IMR-90 (cell line): ENCODE results near the gene TULP4. TPM values are rescaled to one million over a fixed set of nuclear protein-coding genes. Genes with fewer than 3 reads are reported as not detected.

ENCODE experiments used
- ATAC-seq: fragments of 200-7000 bp; cut with Tn5 transposase; 2 replicates; pipeline ENCODE4 v1.9.1; 2020; ENCODE audit warnings: low read depth, mild to moderate bottlenecking, moderate library complexity
- BruUV-seq: library from RNA; stranded (reverse); fragments of 400-500 nt; replicated peaks from 2 replicates; lab custom pipeline; 2021; lab: Mats Ljungman, UMichigan
- CTCF ChIA-PET: fragments of 300-600 bp; formaldehyde crosslinking; extraction: SDS; loops from one replicate; lab custom pipeline; 2021; ENCODE audit warnings: antibody characterized with exemption; lab: Yijun Ruan, JAX
- POLR2A ChIA-PET: fragments of 300-600 bp; sonication (Branson Sonifier 250); formaldehyde crosslinking; loops from one replicate; lab custom pipeline; 2022; ENCODE audit warnings: antibody characterized with exemption; ENCODE audit not compliant: unreplicated experiment; lab: Charles Lee
- DNase-seq: peaks from one replicate; pipeline ENCODE4 v3.0.0; 2013
- H2AFZ ChIP-seq: replicated peaks from 2 replicates; pipeline ENCODE3; 2013; ENCODE audit warnings: low read length, mild to moderate bottlenecking; ENCODE audit not compliant: poor library complexity
- H2AK5ac ChIP-seq: 2 replicates; pipeline ENCODE4 v1.6.1; 2013; ENCODE audit warnings: low read depth, low read length, inconsistent platforms
- H2AK9ac ChIP-seq: replicated peaks from 2 replicates; pipeline ENCODE3; 2013; ENCODE audit warnings: mild to moderate bottlenecking, low read depth, low read length, moderate library complexity; ENCODE audit not compliant: poor library complexity
- H2BK120ac ChIP-seq: 2 replicates; pipeline ENCODE4 v1.6.1; 2013; ENCODE audit warnings: low read depth, low read length, inconsistent platforms
- H2BK15ac ChIP-seq: 3 replicates; pipeline ENCODE4 v1.6.1; 2013; ENCODE audit warnings: low read depth, low read length, inconsistent platforms
- H2BK20ac ChIP-seq: 2 replicates; pipeline ENCODE4 v1.6.1; 2013; ENCODE audit warnings: low read depth, mild to moderate bottlenecking, inconsistent platforms, low read length, moderate library complexity
- H2BK5ac ChIP-seq: 2 replicates; pipeline ENCODE4 v1.6.1; 2013; ENCODE audit warnings: mild to moderate bottlenecking, low read depth, low read length, inconsistent platforms; ENCODE audit not compliant: poor library complexity, severe bottlenecking
- H3K14ac ChIP-seq: replicated peaks from 2 replicates; pipeline ENCODE4 v1.6.1; 2013; ENCODE audit warnings: low read depth, low read length, inconsistent platforms
- H3K18ac ChIP-seq: 2 replicates; pipeline ENCODE4 v1.6.1; 2013; ENCODE audit warnings: low read depth, low read length, control low read depth
- H3K23ac ChIP-seq: 2 replicates; pipeline ENCODE4 v1.6.1; 2013; ENCODE audit warnings: low read depth, low read length, inconsistent platforms
- H3K27ac ChIP-seq: 2 replicates; pipeline ENCODE4 v1.5.1; 2013; ENCODE audit warnings: mild to moderate bottlenecking, control low read depth, low read length; ENCODE audit not compliant: insufficient read depth
- H3K27me3 ChIP-seq: 2 replicates; pipeline ENCODE4 v1.6.1; 2013; ENCODE audit warnings: low read length; ENCODE audit not compliant: control insufficient read depth, insufficient read depth
- H3K36me3 ChIP-seq: 2 replicates; pipeline ENCODE4 v1.6.1; 2013; ENCODE audit warnings: low read length, mixed read lengths; ENCODE audit not compliant: control insufficient read depth, insufficient read depth
- H3K4ac ChIP-seq: 2 replicates; pipeline ENCODE4 v1.6.1; 2013; ENCODE audit warnings: low read depth, low read length, inconsistent platforms
- H3K4me1 ChIP-seq: 2 replicates; pipeline ENCODE4 v1.6.1; 2013; ENCODE audit warnings: low read length, mixed read lengths; ENCODE audit not compliant: control insufficient read depth, insufficient read depth
- H3K4me2 ChIP-seq: 2 replicates; pipeline ENCODE4 v1.6.1; 2013; ENCODE audit warnings: low read depth, mild to moderate bottlenecking, control low read depth, low read length, moderate library complexity
- H3K4me3 ChIP-seq: 2 replicates; pipeline ENCODE4 v1.5.1; 2013; ENCODE audit warnings: low read depth, mild to moderate bottlenecking, control low read depth, low read length, moderate library complexity; ENCODE audit not compliant: insufficient read depth
- H3K56ac ChIP-seq: 2 replicates; pipeline ENCODE4 v1.6.1; 2013; ENCODE audit warnings: low read length, inconsistent platforms; ENCODE audit not compliant: insufficient read depth; ENCODE audit errors: extremely low read depth
- H3K79me1 ChIP-seq, 2 experiments: 2 replicates each; pipeline ENCODE4 v1.6.1; 2013; ENCODE audit warnings: low read length in 2 of 2, inconsistent platforms in 1 of 2, low read depth in 1 of 2
- H3K9ac ChIP-seq: 2 replicates; pipeline ENCODE4 v1.6.1; 2013; ENCODE audit warnings: low read depth, low read length, control low read depth
- H3K9me1 ChIP-seq: 2 replicates; pipeline ENCODE4 v1.6.1; 2013; ENCODE audit warnings: low read length, inconsistent platforms; ENCODE audit not compliant: insufficient read depth
- H3K9me3 ChIP-seq: 2 replicates; pipeline ENCODE4 v1.6.1; 2013; ENCODE audit warnings: low read length; ENCODE audit not compliant: control insufficient read depth, insufficient read depth
- H4K20me1 ChIP-seq: 2 replicates; pipeline ENCODE4 v1.6.1; 2013; ENCODE audit warnings: low read length, inconsistent platforms; ENCODE audit not compliant: insufficient read depth
- H4K5ac ChIP-seq: 2 replicates; pipeline ENCODE4 v1.6.1; 2013; ENCODE audit warnings: mild to moderate bottlenecking, low read depth, low read length, control low read depth
- H4K8ac ChIP-seq, 2 experiments: 2 replicates each; pipeline ENCODE4 v1.6.1; 2013; ENCODE audit warnings: low read depth in 2 of 2, low read length in 2 of 2, control low read depth in 1 of 2, inconsistent platforms in 1 of 2
- H4K91ac ChIP-seq: 2 replicates; pipeline ENCODE4 v1.6.1; 2013; ENCODE audit warnings: low read depth, low read length, inconsistent platforms; ENCODE audit not compliant: insufficient read depth
- CEBPB ChIP-seq: IDR thresholded peaks from 2 replicates; pipeline ENCODE4 v1.6.1; 2012; ENCODE audit warnings: low read depth, low read length, improper control_type of control experiment
- MAFK ChIP-seq: IDR thresholded peaks from 2 replicates; pipeline ENCODE4 v1.6.1; 2012; ENCODE audit warnings: low read depth, low read length, improper control_type of control experiment
- MXI1 ChIP-seq: IDR thresholded peaks from 2 replicates; pipeline ENCODE4 v1.6.1; 2012; ENCODE audit warnings: low read depth, mild to moderate bottlenecking, low read length, moderate library complexity, borderline replicate concordance
- RAD21 ChIP-seq: IDR thresholded peaks from 2 replicates; pipeline ENCODE4 v1.6.1; 2012; ENCODE audit warnings: low read length, improper control_type of control experiment
- WGBS, 2 experiments: methylation state at CpG; one replicate each; pipeline versions ENCODE4 v1.1.5 to v1.1.7; 2013; ENCODE audit warnings: missing lambda C conversion rate in 2 of 2; ENCODE audit not compliant: insufficient read length in 1 of 2; ENCODE audit errors: extremely low coverage in 2 of 2; 5-methylcytosine and 5-hydroxymethylcytosine counted together
- dilution Hi-C: fragments of 300-500 bp; cut with HindIII; formaldehyde crosslinking; loops from one replicate; pipeline ENCODE4 v1.14.3; 2018; ENCODE audit warnings: low sequenced_read_pairs; ENCODE audit not compliant: unreplicated experiment
- in situ Hi-C: fragments of 300-500 bp; cut with MboI; formaldehyde crosslinking; loops from 3 replicates; pipeline ENCODE4 v1.14.3; 2019; ENCODE audit warnings: low sequenced_read_pairs, inconsistent platforms, mixed read lengths
- intact Hi-C: fragments of 100-400 bp; cut with micrococcal nuclease; formaldehyde crosslinking; loops from 2 replicates; pipeline ENCODE4 v1.10.0; 2022
- polyA plus RNA-seq, 3 experiments: library from polyadenylated mRNA; depleted of rRNA; stranded (reverse); fragments of >200 nt; gene quantifications; 2 replicates each; pipeline ENCODE4 v1.2.3, GENCODE V29; 2012; ENCODE audit warnings: low replicate concordance in 1 of 3
- total RNA-seq: library from RNA; depleted of rRNA; stranded (reverse); fragments of >200 nt; gene quantifications from 2 replicates; pipeline ENCODE4 v1.2.3, GENCODE V29; 2012

TULP4 gene
- total and polyA plus RNA-seq, 2 of the 4 experiments (the other 2 are of a cell fraction), result 8.1 to 30.6 TPM

GRCh38 chr6:158464483-158464882, 152.2 kb downstream of the TULP4 start:
- Histone ChIP-seq H4K91ac (no peak overlapping the region), H4K8ac (no peak overlapping the region), H3K79me1 (no peaks in the 10 kb centered on the region; a peak in 1 of 4 replicates), H3K9ac (no peak overlapping the region), H3K27me3 (no peaks in the 10 kb centered on the region), H3K9me3 (no peaks in the 10 kb centered on the region), H2BK20ac (no peak overlapping the region), H2AK5ac (no peak overlapping the region), H3K23ac (no peak overlapping the region), H2AK9ac (no peak overlapping the region), H2BK15ac (no peak overlapping the region), H3K4me2 (no peak overlapping the region), H3K9me1 (peaks cover 7% of the 10 kb centered on the region), H4K5ac (no peak overlapping the region), H3K14ac (no peak overlapping the region), H2BK120ac (no peak overlapping the region), H3K4me3 (no peak overlapping the region), H3K4ac (no peak overlapping the region), H3K36me3 (peaks cover 7% of the 10 kb centered on the region), H3K4me1 (peaks cover 10% of the 10 kb centered on the region; the same call in 1 of the 2 replicates), H3K27ac (no peak overlapping the region), H4K20me1 (no peaks in the 10 kb centered on the region), H2AFZ (no peak overlapping the region), H3K56ac (no peak overlapping the region), H3K18ac (no peak overlapping the region), H2BK5ac (no peak overlapping the region)
- dilution Hi-C loops, result no loop called here
- BruUV-seq, result no TSS peak
- TF ChIP-seq MAFK, result no peak
- TF ChIP-seq CEBPB, result no peak
- TF ChIP-seq MXI1, result no peak
- no peak for TF ChIP-seq RAD21
- in situ Hi-C loops, result no loop called here
- 89% methylated on average over 5 of the region's 9 CpGs; no CpG with 5 or more reads in 1 of the 2 experiments for WGBS, 2 experiments
- no peak for ATAC-seq
- CTCF ChIA-PET, result no interaction called here
- intact Hi-C loops, result no loop called here
- no peak for DNase-seq
- POLR2A ChIA-PET, result no interaction called here
